Activated CD4-positive, alpha-beta T cell treated with anti-CD3 and anti-CD28 coated beads, Interleukin-2, Interleukin-6, amounts not matched to agents 100 ng/mL and 50 ng/mL, durations not matched to agents 16 hours and 8 hours (primary cell): ENCODE results near the gene ABCA2.
A peak's percentile ranks its signal among the peaks of the same experiment; 100 is the strongest.
"Not testable (repeated sequence)": the region's sequence is repeated elsewhere in the genome, so short reads cannot be mapped to it uniquely, and the experiment has no call there.

Experiments used
- DNase-seq: peaks from one replicate; pipeline ENCODE4 v3.0.0-alpha.2; 2020

The ABCA2 gene

DNA sequence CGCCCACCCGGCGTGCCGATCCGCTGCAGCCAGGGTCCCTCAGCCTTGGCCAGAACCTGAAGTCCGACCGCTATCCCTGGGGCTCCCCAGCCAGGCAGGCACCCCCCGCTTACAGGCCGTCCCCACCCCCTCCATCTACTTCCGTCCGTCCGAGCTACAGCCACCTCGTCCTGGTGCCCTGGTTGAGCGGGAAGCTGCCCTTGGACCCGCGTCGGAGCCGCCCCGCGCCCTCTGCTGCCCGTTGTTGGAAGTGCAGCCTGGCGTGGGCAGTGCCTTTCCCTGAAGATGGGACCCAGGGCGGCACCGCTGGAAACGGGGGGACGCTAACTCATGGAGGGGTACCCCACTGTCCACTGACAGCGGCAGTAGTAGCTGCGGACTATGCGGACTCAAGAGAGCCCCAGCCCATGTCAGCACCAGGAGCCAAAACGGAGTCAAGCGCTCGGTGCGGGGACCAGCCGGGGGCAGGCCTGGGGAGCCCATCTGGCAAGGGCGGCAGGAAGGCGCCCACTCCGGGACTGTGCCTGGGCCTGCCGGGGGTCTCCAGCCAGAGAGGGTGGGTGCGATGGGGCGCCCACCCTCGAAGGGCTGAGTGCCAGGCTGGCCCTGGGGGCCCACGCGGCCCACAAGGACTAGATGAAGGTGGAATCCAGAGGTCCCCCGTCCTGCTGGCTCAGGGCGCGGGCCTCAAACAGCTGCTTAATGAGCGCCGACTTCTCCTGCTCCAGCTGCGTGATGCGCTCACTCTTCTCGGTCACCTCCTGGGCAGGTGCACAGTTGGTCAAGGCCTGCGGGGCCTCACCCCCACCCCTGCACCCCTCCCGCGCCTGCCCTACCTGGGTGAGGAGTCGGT, 36.2 kb upstream of the ABCA2 start:
- DNase-seq = peak; percentile 79

GRCh38 chr9:137063311-137064026, 35.4 kb upstream of the ABCA2 start:
- no peak for DNase-seq

DNA sequence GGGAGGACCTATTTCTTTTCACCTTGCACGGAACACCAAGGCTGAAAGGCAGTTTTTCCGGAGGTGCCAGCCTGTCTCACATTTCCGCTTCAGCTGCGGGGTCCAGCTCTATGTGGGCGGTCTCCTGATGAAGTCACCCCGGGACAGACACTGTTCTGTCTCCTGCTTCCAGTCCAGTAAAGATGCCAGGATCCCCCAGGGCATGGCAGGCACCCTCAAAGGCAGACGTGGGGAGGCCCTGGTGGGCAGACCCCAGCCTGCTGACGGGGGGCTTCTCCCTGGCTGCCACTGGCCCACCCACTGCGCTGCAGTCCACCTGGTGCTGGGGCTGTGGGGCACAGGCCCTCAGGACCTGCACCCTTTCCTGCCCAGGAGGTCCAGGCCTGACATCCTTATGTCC, 34.8 kb upstream of the ABCA2 start:
- not testable (repeated sequence) for DNase-seq

DNA sequence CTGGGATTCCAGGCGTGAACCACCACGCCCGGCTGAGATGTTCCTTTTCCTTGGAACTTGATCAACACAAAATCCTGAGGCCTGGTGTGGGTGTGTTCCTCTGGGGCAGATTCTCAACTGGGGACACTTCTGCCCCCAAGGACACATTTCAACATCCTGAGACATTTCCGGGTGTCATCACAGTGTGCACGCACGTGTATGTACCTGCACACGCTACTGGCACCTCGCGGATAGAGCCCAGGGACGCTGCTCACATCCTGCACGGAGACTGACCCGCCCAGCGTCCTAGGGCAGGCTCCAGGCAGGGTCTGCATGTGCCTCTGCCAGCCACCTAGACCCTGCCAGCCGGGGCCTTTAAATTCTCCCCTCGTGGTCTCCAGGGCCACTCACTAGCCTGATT, 34.3 kb upstream of the ABCA2 start:
- no peak for DNase-seq

GRCh38 chr9:137058521-137059234, 30.6 kb upstream of the ABCA2 start:
- no peak for DNase-seq

DNA sequence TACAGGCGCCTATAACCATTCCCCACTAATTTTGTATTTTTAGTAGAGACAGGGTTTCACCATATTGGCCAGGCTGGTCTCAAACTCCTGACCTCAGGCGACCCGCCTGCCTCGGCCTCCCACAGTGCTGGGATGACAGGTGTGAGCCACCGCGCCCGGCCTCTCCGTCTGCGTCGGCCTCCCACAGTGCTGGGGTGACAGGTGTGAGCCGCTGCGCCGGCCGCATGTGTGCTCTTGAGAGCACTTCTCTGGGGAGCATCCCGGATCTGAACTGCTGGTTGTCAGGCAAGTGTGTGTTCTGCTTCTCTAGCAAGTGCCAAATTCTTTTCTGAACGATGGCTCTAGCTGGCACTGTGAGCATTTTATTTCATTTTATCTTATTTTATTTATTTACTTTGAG, 29.5 kb upstream of the ABCA2 start:
- DNase-seq = no peak

- no peak for DNase-seq
Observed at GRCh38 chr9:137056739-137057415, 28.8 kb upstream of the ABCA2 start.

DNA sequence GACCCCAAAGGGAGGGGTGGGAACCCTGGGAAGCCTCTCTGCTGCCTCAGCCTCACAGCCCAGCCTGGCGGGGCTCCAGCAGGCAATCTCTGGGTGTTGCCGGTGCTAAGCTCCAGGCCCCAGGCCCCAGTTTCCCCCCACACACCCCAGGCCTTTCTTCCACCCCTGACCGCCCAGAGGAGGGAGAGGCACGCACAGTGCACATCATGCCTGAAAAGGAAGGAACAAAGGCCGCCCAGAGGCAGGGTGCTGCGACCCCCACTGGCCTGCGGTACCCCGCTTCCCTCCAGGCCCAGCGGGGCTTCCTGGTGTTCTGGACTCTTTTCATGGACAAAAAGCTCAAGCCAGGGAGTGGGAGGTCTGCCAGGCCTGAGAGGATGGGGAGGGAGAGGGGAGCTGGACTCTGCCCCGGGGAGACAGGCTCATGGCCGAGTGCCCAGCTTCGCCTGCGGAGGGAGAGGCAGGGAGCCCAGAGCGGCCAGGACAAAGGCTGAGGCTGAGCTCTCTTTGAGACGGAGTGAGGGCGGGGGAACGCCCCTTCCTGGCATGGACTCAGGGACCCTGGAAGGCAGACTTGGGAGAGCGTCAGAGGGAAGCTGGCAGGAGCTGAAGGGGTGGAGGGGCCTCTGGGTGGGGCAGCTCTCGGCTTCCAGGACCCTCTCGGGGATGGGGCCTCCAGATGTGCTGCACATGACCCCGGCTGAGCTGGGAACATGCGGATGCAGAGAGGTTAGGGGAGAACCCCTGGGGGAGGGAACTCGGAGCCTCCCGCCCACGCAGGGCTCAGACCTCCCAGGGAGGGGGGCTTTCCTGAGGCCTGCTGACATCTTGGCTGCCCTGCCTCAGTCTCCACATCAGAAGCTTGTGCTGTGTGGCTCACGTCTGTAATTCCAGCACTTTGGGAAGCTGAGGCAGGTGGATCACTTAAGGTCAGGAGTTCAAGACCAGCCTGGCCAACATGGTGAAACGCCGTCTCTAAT, 27.6 kb upstream of the ABCA2 start:
- no peak for DNase-seq

DNA sequence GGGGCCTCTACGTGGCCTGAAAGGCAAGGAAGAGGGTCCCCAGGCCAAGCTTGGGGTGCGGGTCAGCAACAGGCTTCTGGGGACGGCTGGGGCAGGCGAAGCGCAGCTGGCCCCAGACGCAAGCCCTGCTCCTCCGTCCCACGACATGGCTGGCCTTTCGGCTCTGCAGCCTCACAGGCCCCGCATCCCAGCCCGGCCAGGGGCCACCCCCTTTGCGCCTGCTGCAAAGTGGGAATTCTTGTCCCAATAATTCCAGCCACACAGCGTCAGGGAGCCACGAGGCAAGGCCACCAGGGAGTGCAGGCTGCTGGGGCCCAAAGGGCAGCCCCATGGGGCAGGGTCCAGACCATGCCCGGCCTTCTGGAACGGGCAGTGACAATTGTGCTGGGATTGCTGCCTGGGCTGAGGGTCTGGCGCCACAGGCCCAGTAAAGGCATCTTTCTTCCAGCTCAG, 26.9 kb upstream of the ABCA2 start:
- no peak for DNase-seq

DNA sequence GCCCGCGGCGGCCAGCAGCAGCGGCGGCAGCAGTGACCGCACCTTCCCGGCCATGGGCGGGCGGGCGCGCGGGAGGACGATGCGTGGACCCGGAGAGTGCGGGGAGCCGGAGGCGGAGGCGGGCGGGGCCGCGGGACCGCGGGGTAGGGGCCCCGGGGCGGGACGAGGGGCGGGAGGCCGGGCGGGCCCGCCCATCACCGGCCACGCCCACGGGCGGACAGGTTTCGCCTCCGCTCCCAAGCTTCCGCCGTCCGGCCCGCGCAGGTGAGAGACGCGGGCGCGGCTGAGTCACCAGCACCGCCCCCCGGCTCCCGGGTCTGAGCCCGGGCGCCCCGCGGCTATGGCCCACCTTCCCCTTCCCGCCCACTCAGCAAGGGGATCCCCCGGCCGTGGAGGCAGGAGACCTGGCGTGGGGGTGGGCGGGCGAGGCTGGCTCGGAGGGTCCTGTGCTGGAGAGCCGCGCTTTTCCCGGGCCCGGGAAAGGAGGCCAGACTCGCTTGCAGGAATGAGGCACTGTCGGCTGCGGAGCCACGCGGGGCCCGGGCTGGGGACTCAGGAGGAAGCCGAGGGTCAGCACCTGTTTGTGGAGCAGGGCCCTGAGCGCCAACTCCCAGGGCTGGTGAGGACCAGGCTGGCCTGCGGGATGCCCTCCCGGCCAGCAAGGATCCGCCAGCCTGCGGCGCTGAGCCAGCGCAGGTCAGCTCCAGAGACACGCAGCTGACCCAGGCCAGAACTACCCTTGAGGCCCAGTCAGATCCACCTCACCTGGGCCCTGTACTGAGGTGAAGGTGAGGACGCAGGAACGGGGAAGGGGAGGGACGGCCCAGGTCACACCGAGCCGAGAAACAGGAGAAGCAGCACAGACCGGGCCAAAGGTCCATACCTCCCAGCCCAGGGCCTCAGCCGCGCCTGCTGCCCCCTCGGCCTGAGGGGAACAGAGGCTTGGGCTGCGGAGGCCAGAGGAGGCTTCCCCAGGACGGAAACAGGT, 26.2 kb upstream of the ABCA2 start, which contains the start of gene ENTPD2:
TSS of gene ENTPD2 (minus strand) at position 118 of the 988 bp plus-strand sequence. CDS start at position 54, 64 bp downstream.
- DNase-seq = peak; percentile 62

GRCh38 chr9:137052998-137053943, 25.2 kb upstream of the ABCA2 start:
- no peak for DNase-seq

DNA sequence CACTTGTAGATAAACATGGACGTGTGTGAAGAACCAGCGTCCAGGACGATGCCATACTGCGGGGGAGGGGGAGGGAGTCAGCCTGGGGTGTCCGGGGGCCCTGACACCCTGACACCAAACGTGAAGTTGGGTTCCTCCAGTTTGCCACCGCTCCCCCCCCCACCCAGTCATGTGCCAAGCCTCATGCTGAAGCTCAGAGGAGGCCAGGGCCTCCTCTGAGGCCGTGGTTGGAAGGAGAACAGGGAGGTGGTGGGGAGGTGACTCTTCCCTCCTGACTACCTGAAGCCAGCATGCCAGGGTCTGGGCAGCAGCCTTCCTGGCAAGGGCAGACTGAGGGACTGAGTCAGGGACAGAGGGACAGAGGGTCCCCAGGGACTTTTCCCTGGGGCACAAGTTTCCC, 24.3 kb upstream of the ABCA2 start:
- no peak for DNase-seq

DNA sequence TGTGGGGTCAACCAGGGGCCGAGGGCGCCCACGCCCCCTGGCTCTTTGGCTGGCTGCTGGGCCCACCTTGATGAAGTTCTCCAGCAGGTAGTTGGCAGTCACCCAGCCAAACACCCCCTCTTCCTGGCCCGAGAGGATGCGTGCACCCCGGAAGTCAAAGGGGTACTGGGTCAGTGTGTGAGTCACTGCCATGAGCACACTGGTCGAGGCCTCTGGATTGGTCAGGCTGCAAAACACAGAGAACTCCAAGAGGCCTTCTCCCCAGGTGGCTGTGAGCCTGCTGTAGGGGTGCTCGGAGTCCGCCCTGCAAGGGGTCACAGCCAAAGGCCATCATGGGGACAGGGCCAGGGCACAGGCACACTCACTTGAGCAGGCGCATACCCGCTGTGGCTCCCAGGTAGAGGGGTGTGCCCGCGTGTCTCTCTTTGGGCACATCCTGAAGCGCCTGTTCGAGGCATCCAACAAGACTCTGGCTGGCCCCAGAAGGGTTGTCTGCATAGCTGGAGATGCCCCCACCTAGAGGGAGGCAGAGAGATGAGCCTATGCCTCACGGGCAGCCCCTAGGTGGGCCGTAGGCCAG, 23.2 kb upstream of the ABCA2 start:
- DNase-seq = no peak

GRCh38 chr9:137050570-137050969, 22.5 kb upstream of the ABCA2 start:
- no peak for DNase-seq

GRCh38 chr9:137049544-137050449, 21.8 kb upstream of the ABCA2 start:
- DNase-seq = peak; percentile 79

DNA sequence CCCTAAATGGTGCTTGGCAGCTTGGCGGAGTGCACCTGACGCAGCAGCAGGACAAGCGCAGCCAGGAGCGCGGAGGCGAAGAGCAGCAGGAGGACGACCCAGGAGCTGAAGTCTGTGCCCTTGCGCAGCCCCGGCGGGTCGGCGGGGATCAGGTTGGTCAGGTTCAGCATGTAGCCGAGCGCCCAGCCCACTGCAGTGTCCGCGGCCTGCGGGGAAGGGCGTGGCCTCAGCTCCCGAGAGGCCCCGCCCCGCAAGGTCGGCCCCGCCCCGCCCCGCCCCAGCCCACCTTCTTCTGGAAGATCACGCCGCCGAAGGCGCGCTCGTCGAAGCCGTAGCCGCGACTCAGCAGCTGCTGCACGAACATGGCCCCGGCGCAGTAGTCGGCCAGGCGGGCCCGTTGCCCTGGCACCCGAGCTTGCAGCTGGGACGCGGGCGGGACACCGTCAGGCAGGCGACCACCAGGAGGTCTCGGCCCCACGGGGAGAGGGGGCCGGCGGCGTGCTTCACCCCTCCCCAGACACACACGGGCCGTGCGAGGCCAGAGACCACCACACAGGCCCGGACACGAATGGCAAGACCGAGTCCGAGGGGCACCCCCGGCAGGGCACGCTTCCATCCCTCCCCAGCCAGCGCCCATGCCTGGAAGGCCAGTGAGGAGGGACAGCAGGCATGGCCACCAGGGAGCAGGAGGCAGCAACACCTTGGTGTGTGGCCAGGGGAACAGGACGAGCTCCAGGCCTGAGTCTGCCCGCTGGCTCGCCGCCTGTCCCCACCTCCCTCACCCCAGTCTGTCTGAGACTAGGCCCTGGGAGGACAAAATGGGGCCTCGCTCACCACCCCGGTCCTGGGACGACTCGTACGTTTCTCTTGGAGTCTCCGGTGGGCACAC, 20.9 kb upstream of the ABCA2 start:
- DNase-seq = no peak
